Natural killer cell (primary cell): Measurements from ENCODE around the gene BAG3. TPM values are rescaled to one million over a fixed set of nuclear protein-coding genes. Genes with fewer than 3 reads are reported as not detected.

Source experiments
- ATAC-seq, 3 donors: fragments of 150-1000 bp in 2 of 3; fragments of 200-7000 bp in 1 of 3; cut with Tn5 transposase; 1 replicate in 1 of 3; 2 replicates in 2 of 3; pipeline ENCODE4 v1.10.0; 2021; ENCODE audit warnings: mild to moderate bottlenecking in 2 of 3, moderate library complexity in 2 of 3
- DNase-seq, 2 donors: peaks; one replicate each; pipeline versions ENCODE4 v3.0.0 to v3.0.0-alpha.2; 2013 to 2021; ENCODE audit warnings: mixed read lengths in 1 of 2
- H3K27ac ChIP-seq: one replicate; pipeline ENCODE4 v1.5.1; 2013; ENCODE audit warnings: mild to moderate bottlenecking, low read length
- H3K27me3 ChIP-seq: one replicate; pipeline ENCODE4 v1.6.1; 2013; ENCODE audit warnings: low read length; ENCODE audit not compliant: control insufficient read depth, insufficient read depth
- H3K36me3 ChIP-seq: one replicate; pipeline ENCODE4 v1.6.1; 2013; ENCODE audit warnings: low read length; ENCODE audit not compliant: control insufficient read depth, insufficient read depth
- H3K4me1 ChIP-seq: one replicate; pipeline ENCODE4 v1.6.1; 2013; ENCODE audit warnings: low read length; ENCODE audit not compliant: control insufficient read depth, insufficient read depth
- H3K4me3 ChIP-seq: one replicate; pipeline ENCODE4 v1.5.1; 2013; ENCODE audit warnings: low read length
- H3K9me3 ChIP-seq: one replicate; pipeline ENCODE4 v1.6.1; 2013; ENCODE audit warnings: low read length; ENCODE audit not compliant: control insufficient read depth, insufficient read depth
- H3K27ac Mint-ChIP-seq, 2 donors: one replicate each; pipeline ENCODE4 v1.8.0; 2022; ENCODE audit warnings: mild to moderate bottlenecking in 2 of 2, mixed read lengths in 2 of 2, moderate library complexity in 1 of 2
- H3K27me3 Mint-ChIP-seq, 2 donors: one replicate each; pipeline ENCODE4 v1.8.0; 2022; ENCODE audit warnings: low read depth in 2 of 2, mixed read lengths in 2 of 2
- H3K36me3 Mint-ChIP-seq: one replicate; pipeline ENCODE4 v1.8.0; 2022; ENCODE audit warnings: mixed read lengths
- H3K4me1 Mint-ChIP-seq, 2 donors: one replicate each; pipeline ENCODE4 v1.8.0; 2022; ENCODE audit warnings: mixed read lengths in 2 of 2
- H3K4me3 Mint-ChIP-seq: one replicate; pipeline ENCODE4 v1.8.0; 2022; ENCODE audit warnings: mild to moderate bottlenecking, moderate library complexity, mixed read lengths
- H3K9me3 Mint-ChIP-seq, 2 donors: one replicate each; pipeline ENCODE4 v1.8.0; 2022; ENCODE audit warnings: mixed read lengths in 2 of 2
- CTCF ChIP-seq: fragments of 200-600 bp; IDR thresholded peaks from one replicate; pipeline ENCODE4 v1.8.0; 2022; ENCODE audit warnings: antibody characterized with exemption
- WGBS: methylation state at CpG from one replicate; pipeline ENCODE4 v1.1.7; 2013; ENCODE audit warnings: missing lambda C conversion rate; ENCODE audit not compliant: insufficient coverage; 5-methylcytosine and 5-hydroxymethylcytosine counted together
- intact Hi-C: fragments of 100-400 bp; cut with micrococcal nuclease; formaldehyde crosslinking; loops from one replicate; pipeline ENCODE4 v1.14.2; 2022
- total RNA-seq, 4 donors: library from RNA; stranded (reverse); fragments of 120-200 nt in 1 of 4; gene quantifications; one replicate each; pipeline versions ENCODE4 v1.2.3 to v1.2.4, GENCODE V29; 2013 to 2022

BAG3 gene
- total RNA-seq, 3 donors from 2014 or later (not counting 1 experiment from before 2014, with no cell fraction given): 7.6 to 9.7 (median 8.3) TPM

- Mint-ChIP-seq H3K9me3 (no peaks in the 10 kb centered on the region), H3K27me3 (no peaks in the 10 kb centered on the region), H3K4me1 (no peaks in the 10 kb centered on the region), H3K4me3 (no peak overlapping the region), H3K36me3 (no peaks in the 10 kb centered on the region), H3K27ac (no peak overlapping the region)
- DNase-seq (no peak), ATAC-seq (no peak)
- intact Hi-C loops: no loop called here
- Histone ChIP-seq H3K27me3 (no peaks in the 10 kb centered on the region), H3K4me1 (no peaks in the 10 kb centered on the region), H3K9me3 (no peaks in the 10 kb centered on the region), H3K4me3 (no peak overlapping the region), H3K36me3 (no peaks in the 10 kb centered on the region), H3K27ac (no peak overlapping the region)
- TF ChIP-seq CTCF: no peak
- 87% methylated on average over 5 of the region's 5 CpGs for WGBS
Measured at GRCh38 chr10:119630300-119630699, 20.9 kb upstream of the BAG3 start.

- H3K4me3 Mint-ChIP-seq: no peak overlapping the region
- ATAC-seq (no peak), DNase-seq (no peak)
- no peaks in the 10 kb centered on the region for H3K36me3 Mint-ChIP-seq
- intact Hi-C loops: no loop called here
- H3K27me3 Mint-ChIP-seq: no peaks in the 10 kb centered on the region
- Histone ChIP-seq H3K4me1 (no peaks in the 10 kb centered on the region), H3K9me3 (no peaks in the 10 kb centered on the region), H3K36me3 (no peaks in the 10 kb centered on the region), H3K27ac (no peak overlapping the region), H3K27me3 (no peaks in the 10 kb centered on the region), H3K4me3 (no peak overlapping the region)
- no peaks in the 10 kb centered on the region for H3K9me3 Mint-ChIP-seq
- no peaks in the 10 kb centered on the region for H3K4me1 Mint-ChIP-seq
- TF ChIP-seq CTCF: no peak
- no peak overlapping the region for H3K27ac Mint-ChIP-seq
- 90% methylated on average over 3 of the region's 3 CpGs for WGBS
Measured at GRCh38 chr10:119633538-119634218, 17.5 kb upstream of the BAG3 start.

- no peak for ATAC-seq
- H3K4me1 ChIP-seq: no peaks in the 10 kb centered on the region
- 100% methylated on average over 1 of the region's 1 CpG for WGBS
Measured at GRCh38 chr10:119634219-119634544, 17.0 kb upstream of the BAG3 start.

More at GRCh38 chr10:119634219-119634544, 17.0 kb upstream of the BAG3 start:
- Mint-ChIP-seq H3K4me3 (no peak overlapping the region), H3K4me1 (no peaks in the 10 kb centered on the region), H3K27me3 (no peaks in the 10 kb centered on the region), H3K9me3 (no peaks in the 10 kb centered on the region), H3K27ac (no peak overlapping the region), H3K36me3 (no peaks in the 10 kb centered on the region)
- Histone ChIP-seq H3K27ac (no peak overlapping the region), H3K27me3 (no peaks in the 10 kb centered on the region), H3K4me3 (no peak overlapping the region), H3K9me3 (no peaks in the 10 kb centered on the region), H3K36me3 (no peaks in the 10 kb centered on the region)
- no peak for TF ChIP-seq CTCF
- DNase-seq: no peak
- intact Hi-C loops: no loop called here
